Activated CD4-positive, alpha-beta T cell treated with anti-CD3 and anti-CD28 coated beads, Interleukin-2, amount 10 ng/mL, durations not matched to agents 7 days and 5 days (primary cell): ENCODE results near the gene PLD1. TPM values are rescaled to one million over a fixed set of nuclear protein-coding genes. Genes with fewer than 3 reads are reported as not detected.

Experiments
- CTCF ChIA-PET: fragments of 350-600 bp; sonication (Branson Sonifier 250); formaldehyde crosslinking; loops from one replicate; lab custom pipeline; 2021; ENCODE audit warnings: antibody characterized with exemption; lab: Charles Lee
- POLR2A ChIA-PET: fragments of 350-600 bp; sonication (Branson Sonifier 250); formaldehyde crosslinking; loops from one replicate; lab custom pipeline; 2021; ENCODE audit warnings: antibody characterized with exemption; lab: Charles Lee
- DNase-seq: peaks from one replicate; pipeline ENCODE4 v3.0.0-alpha.2; 2020
- H3K27ac Mint-ChIP-seq: one replicate; pipeline ENCODE4 v1.8.0; 2021; ENCODE audit warnings: mild to moderate bottlenecking, moderate library complexity, mixed read lengths
- H3K27me3 Mint-ChIP-seq: one replicate; pipeline ENCODE4 v1.8.0; 2021; ENCODE audit warnings: mixed read lengths
- H3K36me3 Mint-ChIP-seq: one replicate; pipeline ENCODE4 v1.8.0; 2021; ENCODE audit warnings: low read depth, mixed read lengths
- H3K4me1 Mint-ChIP-seq: one replicate; pipeline ENCODE4 v1.8.0; 2021; ENCODE audit warnings: mixed read lengths
- H3K4me3 Mint-ChIP-seq: one replicate; pipeline ENCODE4 v1.8.0; 2021; ENCODE audit warnings: mild to moderate bottlenecking, moderate library complexity, mixed read lengths
- H3K9me3 Mint-ChIP-seq: one replicate; pipeline ENCODE4 v1.8.0; 2021; ENCODE audit warnings: mixed read lengths
- total RNA-seq, 2 experiments: library from RNA; stranded (reverse); gene quantifications; one replicate each; pipeline ENCODE4 v1.2.3, GENCODE V29; 2021

Gene PLD1
- total RNA-seq, 2 experiments from 2014 or later: 0.50 to 0.94 TPM

GRCh38 chr3:171602072-171602471, 208.2 kb downstream of the PLD1 start:
- CTCF ChIA-PET: interaction anchor here (0.5 kb wide), 1 partner anchor 9 kb away, joined by 3 read pairs; no protein-coding TSS in a partner anchor
- no peak overlapping the region for H3K27ac Mint-ChIP-seq
- H3K36me3 Mint-ChIP-seq: no peaks in the 10 kb centered on the region
- peaks cover 6% of the 10 kb centered on the region for H3K27me3 Mint-ChIP-seq
- no peak overlapping the region for H3K4me3 Mint-ChIP-seq
- no peaks in the 10 kb centered on the region for H3K4me1 Mint-ChIP-seq
- no peaks in the 10 kb centered on the region for H3K9me3 Mint-ChIP-seq
- POLR2A ChIA-PET: no interaction called here
- DNase-seq: no peak

- Mint-ChIP-seq H3K27me3 (peaks cover 2% of the 10 kb centered on the region), H3K36me3 (no peaks in the 10 kb centered on the region), H3K9me3 (no peaks in the 10 kb centered on the region), H3K4me3 (no peak overlapping the region), H3K4me1 (no peaks in the 10 kb centered on the region), H3K27ac (no peak overlapping the region)
- ChIA-PET POLR2A (no interaction called here), CTCF (no interaction called here)
- no peak for DNase-seq
These were observed 210.3 kb downstream of the PLD1 start for GRCh38 chr3:171600030-171600429.

- ChIA-PET CTCF (no interaction called here), POLR2A (no interaction called here)
- no peak for DNase-seq
- Mint-ChIP-seq H3K27ac (no peak overlapping the region), H3K36me3 (no peaks in the 10 kb centered on the region), H3K27me3 (peaks cover 2% of the 10 kb centered on the region), H3K4me3 (no peak overlapping the region), H3K9me3 (no peaks in the 10 kb centered on the region), H3K4me1 (no peaks in the 10 kb centered on the region)
These were observed 211.3 kb downstream of the PLD1 start for GRCh38 chr3:171598990-171599389.

GRCh38 chr3:171592786-171593185, 217.5 kb downstream of the PLD1 start:
- CTCF ChIA-PET: no interaction called here
- Mint-ChIP-seq H3K9me3 (no peaks in the 10 kb centered on the region), H3K4me3 (no peak overlapping the region), H3K27me3 (no peaks in the 10 kb centered on the region), H3K4me1 (no peaks in the 10 kb centered on the region), H3K27ac (no peak overlapping the region), H3K36me3 (no peaks in the 10 kb centered on the region)
- no peak for DNase-seq
- POLR2A ChIA-PET: no interaction called here

- H3K27me3 Mint-ChIP-seq: peaks cover 3% of the 10 kb centered on the region
- no peaks in the 10 kb centered on the region for H3K9me3 Mint-ChIP-seq
- no peak overlapping the region for H3K4me3 Mint-ChIP-seq
- no peak for DNase-seq
- CTCF ChIA-PET: interaction anchor here (0.6 kb wide), 1 partner anchor 803 kb away, joined by 3 read pairs; no protein-coding TSS in a partner anchor
- H3K27ac Mint-ChIP-seq: no peak overlapping the region
- POLR2A ChIA-PET: no interaction called here
- H3K36me3 Mint-ChIP-seq: no peaks in the 10 kb centered on the region
- no peaks in the 10 kb centered on the region for H3K4me1 Mint-ChIP-seq
These were observed 219.2 kb downstream of the PLD1 start for GRCh38 chr3:171591070-171591469.

- POLR2A ChIA-PET: no interaction called here
- no peaks in the 10 kb centered on the region for H3K36me3 Mint-ChIP-seq
- H3K4me1 Mint-ChIP-seq: no peaks in the 10 kb centered on the region
- no peaks in the 10 kb centered on the region for H3K9me3 Mint-ChIP-seq
- no peak overlapping the region for H3K27ac Mint-ChIP-seq
- peaks cover 5% of the 10 kb centered on the region for H3K27me3 Mint-ChIP-seq
- no peak for DNase-seq
- CTCF ChIA-PET: no interaction called here
- no peak overlapping the region for H3K4me3 Mint-ChIP-seq
These were observed 224.0 kb downstream of the PLD1 start for GRCh38 chr3:171586274-171586673.

GRCh38 chr3:171585039-171585438, 225.2 kb downstream of the PLD1 start:
- Mint-ChIP-seq H3K9me3 (no peaks in the 10 kb centered on the region), H3K4me3 (no peak overlapping the region), H3K27ac (no peak overlapping the region), H3K36me3 (no peaks in the 10 kb centered on the region), H3K4me1 (no peaks in the 10 kb centered on the region), H3K27me3 (peaks cover 5% of the 10 kb centered on the region)
- ChIA-PET POLR2A (no interaction called here), CTCF (no interaction called here)
- no peak for DNase-seq

- CTCF ChIA-PET: no interaction called here
- H3K4me1 Mint-ChIP-seq: no peaks in the 10 kb centered on the region
These were observed 226.2 kb downstream of the PLD1 start for GRCh38 chr3:171584100-171584499.

GRCh38 chr3:171574556-171575240, 235.6 kb downstream of the PLD1 start:
- Mint-ChIP-seq H3K4me1 (no peaks in the 10 kb centered on the region), H3K36me3 (no peaks in the 10 kb centered on the region), H3K27ac (no peak overlapping the region), H3K4me3 (no peak overlapping the region), H3K27me3 (peaks cover 22% of the 10 kb centered on the region), H3K9me3 (peaks cover 5% of the 10 kb centered on the region)
- no peak for DNase-seq
- POLR2A ChIA-PET: no interaction called here
- CTCF ChIA-PET: interaction anchor here (0.8 kb wide), 1 partner anchor 10 kb away, joined by 3 read pairs; no protein-coding TSS in a partner anchor

More at GRCh38 chr3:171584100-171584499, 226.2 kb downstream of the PLD1 start:
- DNase-seq: no peak
- Mint-ChIP-seq H3K9me3 (no peaks in the 10 kb centered on the region), H3K36me3 (no peaks in the 10 kb centered on the region), H3K27me3 (peaks cover 5% of the 10 kb centered on the region), H3K27ac (no peak overlapping the region), H3K4me3 (no peak overlapping the region)
- POLR2A ChIA-PET: no interaction called here

- DNase-seq: no peak
- H3K27me3 Mint-ChIP-seq: peaks cover 13% of the 10 kb centered on the region
- peaks cover 5% of the 10 kb centered on the region for H3K9me3 Mint-ChIP-seq
- no peak overlapping the region for H3K4me3 Mint-ChIP-seq
- CTCF ChIA-PET: no interaction called here
- no peaks in the 10 kb centered on the region for H3K36me3 Mint-ChIP-seq
- no peak overlapping the region for H3K27ac Mint-ChIP-seq
- peaks cover 16% of the 10 kb centered on the region for H3K4me1 Mint-ChIP-seq
- POLR2A ChIA-PET: no interaction called here
These were observed 240.6 kb downstream of the PLD1 start for GRCh38 chr3:171569571-171570132.

GRCh38 chr3:171568766-171569165, 241.5 kb downstream of the PLD1 start:
- POLR2A ChIA-PET: no interaction called here

GRCh38 chr3:171566803-171567422, 243.4 kb downstream of the PLD1 start:
- Mint-ChIP-seq H3K27me3 (peaks cover 9% of the 10 kb centered on the region), H3K4me1 (peaks cover 37% of the 10 kb centered on the region), H3K36me3 (peaks cover 3% of the 10 kb centered on the region), H3K4me3 (no peak overlapping the region), H3K27ac (no peak overlapping the region), H3K9me3 (no peaks in the 10 kb centered on the region)
- ChIA-PET POLR2A (no interaction called here), CTCF (interaction anchor here (0.6 to 2.2 kb wide), 9 partner anchors 9 to 490 kb away, joined by 3 to 9 read pairs (median 3); no protein-coding TSS in a partner anchor)
- peak; percentile 34 for DNase-seq

More at GRCh38 chr3:171568766-171569165, 241.5 kb downstream of the PLD1 start:
- H3K4me3 Mint-ChIP-seq: no peak overlapping the region
- H3K4me1 Mint-ChIP-seq: peaks cover 22% of the 10 kb centered on the region
- H3K27me3 Mint-ChIP-seq: peaks cover 13% of the 10 kb centered on the region
- no peak for DNase-seq
- no peak overlapping the region for H3K27ac Mint-ChIP-seq
- H3K36me3 Mint-ChIP-seq: no peaks in the 10 kb centered on the region
- CTCF ChIA-PET: interaction anchor here (0.7 kb wide), 1 partner anchor 188 kb away, joined by 3 read pairs; no protein-coding TSS in a partner anchor
- peaks cover 5% of the 10 kb centered on the region for H3K9me3 Mint-ChIP-seq
